Naive B cell (primary cell): ENCODE measurements around the gene TRAF3IP3. TPM values are rescaled to one million over a fixed set of nuclear protein-coding genes. Genes with fewer than 3 reads are reported as not detected.

Source experiments
- ATAC-seq, 2 donors: fragments of 150-1000 bp; cut with Tn5 transposase; 2 replicates each; pipeline ENCODE4 v1.10.0; 2021; ENCODE audit warnings: low read depth in 2 of 2, mild to moderate bottlenecking in 2 of 2, moderate library complexity in 2 of 2
- DNase-seq: peaks from one replicate; pipeline ENCODE4 v3.0.0; 2022
- H3K27ac Mint-ChIP-seq, 6 donors: one replicate each; pipeline ENCODE4 v1.8.0; 2020 to 2022; ENCODE audit warnings: mild to moderate bottlenecking in 6 of 6, mixed read lengths in 6 of 6, moderate library complexity in 5 of 6, inconsistent platforms in 2 of 6
- H3K27me3 Mint-ChIP-seq, 3 donors: one replicate each; pipeline ENCODE4 v1.8.0; 2021 to 2022; ENCODE audit warnings: mixed read lengths in 3 of 3, mild to moderate bottlenecking in 1 of 3
- H3K36me3 Mint-ChIP-seq, 2 donors: one replicate each; pipeline ENCODE4 v1.8.0; 2020 to 2022; ENCODE audit warnings: mixed read lengths in 2 of 2, inconsistent platforms in 1 of 2, mild to moderate bottlenecking in 1 of 2
- H3K4me1 Mint-ChIP-seq, 3 donors: one replicate each; pipeline ENCODE4 v1.8.0; 2020 to 2022; ENCODE audit warnings: mixed read lengths in 3 of 3, inconsistent platforms in 1 of 3, mild to moderate bottlenecking in 1 of 3, moderate library complexity in 1 of 3
- H3K4me3 Mint-ChIP-seq, 8 donors: one replicate each; pipeline ENCODE4 v1.8.0; 2020 to 2022; ENCODE audit warnings: mild to moderate bottlenecking in 8 of 8, mixed read lengths in 8 of 8, moderate library complexity in 8 of 8, inconsistent platforms in 2 of 8
- H3K9me3 Mint-ChIP-seq, 7 donors: one replicate each; pipeline ENCODE4 v1.8.0; 2020 to 2022; ENCODE audit warnings: mixed read lengths in 7 of 7, mild to moderate bottlenecking in 5 of 7, inconsistent platforms in 2 of 7, moderate library complexity in 1 of 7
- polyA plus RNA-seq, 6 donors: library from polyadenylated mRNA; unstranded; fragments of 300-500 nt; fragmentation: Illumina TruSeq; gene quantifications; one replicate each; pipeline ENCODE4 v1.2.3, GENCODE V29; 2021; ENCODE audit warnings: low read depth in 6 of 6

TRAF3IP3 gene
- polyA plus RNA-seq, 6 donors from 2014 or later: 161 to 281 (median 243) TPM

- ATAC-seq (no peak), DNase-seq (no peak)
- no peaks in the 10 kb centered on the region for H3K9me3 Mint-ChIP-seq
- no peak overlapping the region for H3K27ac Mint-ChIP-seq
- no peaks in the 10 kb centered on the region for H3K4me1 Mint-ChIP-seq
- H3K27me3 Mint-ChIP-seq: peaks cover 28 to 45% (median 29%) of the 10 kb centered on the region in 3 donors
- H3K36me3 Mint-ChIP-seq: no peaks in the 10 kb centered on the region
- H3K4me3 Mint-ChIP-seq: no peak overlapping the region
Measured at GRCh38 chr1:209815931-209816341, 60.1 kb downstream of the TRAF3IP3 start.

DNA sequence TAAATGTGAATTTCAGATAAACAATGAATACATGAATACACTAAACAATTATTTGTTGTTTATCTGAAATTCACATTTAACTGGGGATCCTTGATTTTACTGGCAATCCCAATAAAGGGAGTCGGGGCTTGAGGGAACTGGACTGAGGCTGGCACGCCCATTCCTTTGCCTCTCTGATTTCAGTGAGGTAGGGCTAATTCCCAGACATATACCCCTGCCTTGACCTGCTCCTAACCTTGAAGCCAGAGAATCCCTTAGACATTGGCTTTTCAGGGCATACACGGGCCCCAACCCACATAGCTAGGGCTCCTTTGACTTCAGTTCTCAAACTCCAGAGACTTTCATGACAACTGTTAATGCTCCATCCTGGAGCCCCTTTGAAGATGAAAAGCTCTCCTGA, 61.1 kb downstream of the TRAF3IP3 start:
- Mint-ChIP-seq H3K27ac (no peak overlapping the region), H3K4me1 (no peaks in the 10 kb centered on the region), H3K36me3 (no peaks in the 10 kb centered on the region), H3K4me3 (no peak overlapping the region), H3K27me3 (peaks cover 34 to 55% (median 36%) of the 10 kb centered on the region in 3 donors), H3K9me3 (no peaks in the 10 kb centered on the region)
- no peak for ATAC-seq
- DNase-seq: no peak

DNA sequence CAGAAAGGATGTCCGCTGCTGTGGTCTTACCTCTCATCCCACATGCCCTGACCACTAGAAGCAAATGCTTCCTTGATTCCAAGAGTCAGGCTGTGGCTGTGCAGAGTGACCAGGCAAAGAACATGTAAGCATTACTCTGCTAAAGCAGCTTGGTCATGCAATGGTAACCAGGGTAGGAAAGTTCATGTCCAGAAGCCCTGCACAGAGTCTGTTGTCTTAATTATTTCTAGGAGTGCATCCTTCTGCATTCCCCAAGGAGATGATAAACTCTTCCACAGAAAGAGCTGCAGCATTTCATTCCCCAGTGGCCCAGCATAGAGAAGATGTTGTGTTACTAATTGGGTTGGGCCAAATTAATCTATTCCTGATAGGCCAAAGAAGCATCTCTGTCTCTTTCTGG, 61.8 kb downstream of the TRAF3IP3 start:
- ATAC-seq (no peak), DNase-seq (no peak)
- no peaks in the 10 kb centered on the region for H3K9me3 Mint-ChIP-seq
- peaks cover 0 to under 1% (median under 1%) of the 10 kb centered on the region in 3 donors for H3K4me1 Mint-ChIP-seq
- H3K4me3 Mint-ChIP-seq: no peak overlapping the region
- H3K27ac Mint-ChIP-seq: no peak overlapping the region
- H3K36me3 Mint-ChIP-seq: no peaks in the 10 kb centered on the region
- peaks cover 32 to 61% (median 40%) of the 10 kb centered on the region in 3 donors for H3K27me3 Mint-ChIP-seq

DNA sequence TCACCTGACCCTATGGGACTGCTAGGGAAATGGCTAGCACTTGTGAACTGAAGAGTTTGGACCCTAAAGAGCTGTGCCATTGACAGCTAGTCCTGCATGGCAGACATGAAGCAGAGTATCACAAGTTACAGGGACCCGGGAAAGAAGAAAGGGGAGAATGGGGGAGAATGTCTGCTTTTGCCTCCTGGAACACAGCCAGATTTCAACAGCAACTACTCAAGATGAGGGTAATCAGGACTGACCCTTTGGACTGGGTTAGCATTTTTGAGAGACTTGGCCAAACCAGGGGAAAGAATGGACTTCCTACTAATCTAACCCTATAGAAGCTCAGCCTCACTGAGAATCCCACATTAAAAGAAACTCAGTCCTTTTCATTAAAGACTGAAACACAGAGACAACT, 63.2 kb downstream of the TRAF3IP3 start:
- Mint-ChIP-seq H3K27ac (peak overlapping the region in 1 of 6 donors; percentile 27), H3K36me3 (no peaks in the 10 kb centered on the region), H3K27me3 (peaks cover 32 to 65% (median 46%) of the 10 kb centered on the region in 3 donors), H3K4me3 (no peak overlapping the region), H3K9me3 (no peaks in the 10 kb centered on the region), H3K4me1 (peaks cover 5 to 8% (median 5%) of the 10 kb centered on the region in 3 donors)
- ATAC-seq (no peak), DNase-seq (no peak)

GRCh38 chr1:209820986-209821385, 65.1 kb downstream of the TRAF3IP3 start:
- Mint-ChIP-seq H3K9me3 (no peaks in the 10 kb centered on the region), H3K4me1 (peaks cover 5 to 8% (median 5%) of the 10 kb centered on the region in 3 donors), H3K4me3 (no peak overlapping the region), H3K27me3 (peaks cover 32 to 74% (median 54%) of the 10 kb centered on the region in 3 donors), H3K36me3 (no peaks in the 10 kb centered on the region), H3K27ac (no peak overlapping the region)
- ATAC-seq (no peak), DNase-seq (no peak)

DNA sequence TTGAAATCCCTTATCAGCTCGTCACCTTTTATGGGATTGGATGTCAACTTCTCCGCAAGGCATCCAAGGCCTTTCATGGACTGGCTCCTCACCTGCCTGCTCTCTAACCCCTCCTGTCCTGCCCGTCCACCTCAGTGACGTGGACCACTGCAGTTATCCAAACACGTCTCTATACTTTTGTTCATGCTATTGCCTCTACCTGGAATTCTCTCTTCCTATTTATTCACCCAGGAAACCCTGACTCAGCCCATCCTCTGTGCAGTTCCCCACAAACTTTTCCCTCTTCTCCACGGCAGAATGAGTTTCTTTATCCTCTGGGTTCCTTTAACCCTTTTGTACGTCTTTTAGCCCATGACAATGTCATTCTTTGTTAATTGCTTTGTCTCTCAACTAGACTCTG, 66.9 kb downstream of the TRAF3IP3 start:
- peaks cover 0 to 3% of the 10 kb centered on the region in 2 donors for H3K36me3 Mint-ChIP-seq
- ATAC-seq (no peak), DNase-seq (no peak)
- peaks cover 28 to 69% (median 54%) of the 10 kb centered on the region in 3 donors for H3K27me3 Mint-ChIP-seq
- H3K4me1 Mint-ChIP-seq: peaks cover 8 to 15% (median 12%) of the 10 kb centered on the region in 3 donors
- no peak overlapping the region for H3K4me3 Mint-ChIP-seq
- H3K27ac Mint-ChIP-seq: peak overlapping the region in 2 of 6 donors; percentile 6 to 60
- H3K9me3 Mint-ChIP-seq: no peaks in the 10 kb centered on the region

GRCh38 chr1:209823143-209824041, 67.5 kb downstream of the TRAF3IP3 start:
- H3K4me1 Mint-ChIP-seq: peaks cover 13 to 22% (median 19%) of the 10 kb centered on the region in 3 donors
- DNase-seq (peak; percentile 41), ATAC-seq (peak in 1 of 2 donors; percentile 22)
- peaks cover 0 to 7% of the 10 kb centered on the region in 2 donors for H3K36me3 Mint-ChIP-seq
- no peaks in the 10 kb centered on the region for H3K9me3 Mint-ChIP-seq
- no peak overlapping the region for H3K27ac Mint-ChIP-seq
- H3K27me3 Mint-ChIP-seq: peaks cover 27 to 63% (median 51%) of the 10 kb centered on the region in 3 donors
- H3K4me3 Mint-ChIP-seq: no peak overlapping the region

DNA sequence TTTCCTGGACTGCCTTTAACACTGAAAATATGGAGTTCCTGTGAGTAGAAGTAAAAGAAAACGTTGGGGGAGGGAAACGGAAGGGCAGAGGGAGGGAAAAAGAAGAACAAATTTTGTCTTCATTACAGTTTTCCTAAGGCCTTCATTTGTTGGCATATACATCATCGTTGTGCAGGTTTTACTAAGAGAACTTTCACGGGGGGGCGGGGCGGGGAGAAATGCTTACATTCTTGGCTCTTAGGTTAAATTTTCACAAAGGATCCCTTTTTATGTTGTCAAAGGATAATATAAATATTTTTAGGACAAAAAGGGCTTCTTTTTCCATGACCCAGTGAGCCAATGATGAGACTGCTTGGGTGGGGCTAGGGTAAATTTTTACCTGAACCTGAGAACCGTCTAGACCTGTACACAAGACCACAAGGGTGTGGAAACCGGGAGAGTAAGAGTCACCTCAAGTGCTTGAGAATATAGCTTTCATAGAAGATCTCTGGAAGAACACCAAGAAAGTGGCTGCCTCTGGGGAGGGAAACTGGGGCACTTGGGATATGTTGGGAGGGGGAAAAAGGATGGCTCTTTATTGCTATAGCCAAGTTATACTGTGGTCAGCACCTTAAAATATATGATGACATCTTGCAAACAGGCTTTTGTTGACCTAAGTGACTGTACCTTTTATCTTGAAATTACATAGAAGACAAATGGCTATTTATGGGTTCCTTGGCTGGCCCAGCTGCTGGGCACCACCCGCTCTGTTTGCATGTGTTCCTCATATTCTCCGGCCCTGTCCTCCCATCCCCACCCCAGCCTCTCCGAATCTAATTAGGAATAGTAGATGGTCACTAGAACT, 70.0 kb downstream of the TRAF3IP3 start:
- DNase-seq (no peak), ATAC-seq (no peak)
- Mint-ChIP-seq H3K4me1 (peaks cover 28 to 43% (median 35%) of the 10 kb centered on the region in 3 donors), H3K4me3 (peak overlapping the region in 3 of 8 donors; percentile 30 to 62 (median 44)), H3K27ac (peak overlapping the region in 1 of 6 donors; percentile 6), H3K9me3 (no peaks in the 10 kb centered on the region), H3K36me3 (peaks cover 5 to 10% of the 10 kb centered on the region in 2 donors), H3K27me3 (peaks cover 19 to 42% (median 27%) of the 10 kb centered on the region in 3 donors)

- Mint-ChIP-seq H3K4me3 (peak within 1 kb of the TSS; percentile 88 to 99 (median 96)), H3K4me1 (peaks cover 33 to 46% (median 35%) of the 10 kb centered on the region in 3 donors), H3K9me3 (no peaks in the 10 kb centered on the region), H3K27me3 (peaks cover 11 to 25% (median 14%) of the 10 kb centered on the region in 3 donors), H3K36me3 (peaks cover 18 to 19% of the 10 kb centered on the region in 2 donors), H3K27ac (peak within 1 kb of the TSS; percentile 66 to 98 (median 96))
- ATAC-seq (peak; percentile 82 to 83), DNase-seq (peak; percentile 91)
Measured at GRCh38 chr1:209827384-209828262, 71.8 kb downstream of the TRAF3IP3 start, which contains the start of gene UTP25. Gene UTP25 (plus strand): TSS chr1:209827972. CDS start chr1:209828064, 92 bp downstream.

DNA sequence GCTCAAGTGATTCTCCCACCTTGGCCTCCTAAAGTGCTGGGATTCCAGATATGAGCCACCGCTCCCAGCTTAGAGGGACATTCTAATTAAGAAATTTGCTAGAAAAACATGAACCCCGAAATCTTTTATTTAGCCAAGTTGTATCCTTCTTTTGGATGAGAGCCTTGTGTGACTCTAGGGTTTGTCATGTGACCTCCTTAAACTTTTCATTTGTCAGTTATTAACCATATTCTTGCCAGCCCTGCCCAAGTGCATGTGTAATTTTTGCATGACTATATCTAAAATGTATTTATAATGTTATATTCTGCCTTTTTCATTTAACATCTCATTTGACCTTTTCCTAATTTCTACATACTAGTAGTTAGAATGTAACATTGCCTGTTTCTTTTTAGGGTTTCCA, 73.9 kb downstream of the TRAF3IP3 start:
- ATAC-seq (no peak), DNase-seq (no peak)
- H3K4me3 Mint-ChIP-seq: peak overlapping the region; percentile 16 to 91 (median 76)
- H3K4me1 Mint-ChIP-seq: peaks cover 33 to 41% (median 34%) of the 10 kb centered on the region in 3 donors
- H3K9me3 Mint-ChIP-seq: no peaks in the 10 kb centered on the region
- peak overlapping the region in 3 of 6 donors; percentile 21 to 67 (median 55) for H3K27ac Mint-ChIP-seq
- H3K27me3 Mint-ChIP-seq: peaks cover 4 to 13% (median 8%) of the 10 kb centered on the region in 3 donors
- H3K36me3 Mint-ChIP-seq: peaks cover 34 to 36% of the 10 kb centered on the region in 2 donors

- Mint-ChIP-seq H3K4me1 (peaks cover 33 to 41% (median 34%) of the 10 kb centered on the region in 3 donors), H3K4me3 (peak overlapping the region in 1 of 8 donors; percentile 62), H3K27me3 (peaks cover 0 to 7% (median 4%) of the 10 kb centered on the region in 3 donors), H3K36me3 (peaks cover 35 to 41% of the 10 kb centered on the region in 2 donors), H3K9me3 (no peaks in the 10 kb centered on the region), H3K27ac (peak overlapping the region in 1 of 6 donors; percentile 5)
- DNase-seq (no peak), ATAC-seq (no peak)
Measured at GRCh38 chr1:209830722-209831121, 74.9 kb downstream of the TRAF3IP3 start.

DNA sequence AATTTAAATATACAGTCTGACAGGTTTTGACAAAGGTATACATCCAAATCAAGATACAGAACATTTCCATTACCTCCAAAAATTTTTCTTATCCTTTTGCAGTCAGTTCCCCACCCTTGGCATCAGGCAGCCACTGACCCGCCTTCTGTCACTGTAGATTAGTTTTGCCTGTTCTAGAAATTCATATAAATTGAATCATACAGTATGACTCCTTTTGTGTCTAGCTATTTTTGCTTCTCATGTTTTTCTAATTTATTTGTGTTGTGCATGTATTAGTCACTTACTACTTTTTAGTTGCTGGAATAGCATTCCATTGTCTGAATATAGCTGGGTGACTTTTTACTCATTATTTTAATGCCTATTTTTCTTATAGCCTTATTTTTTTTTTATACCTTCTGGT, 75.8 kb downstream of the TRAF3IP3 start:
- Mint-ChIP-seq H3K36me3 (peaks cover 41 to 44% of the 10 kb centered on the region in 2 donors), H3K27me3 (peaks cover 0 to 4% (median 0%) of the 10 kb centered on the region in 3 donors), H3K27ac (no peak overlapping the region), H3K9me3 (no peaks in the 10 kb centered on the region), H3K4me3 (no peak overlapping the region), H3K4me1 (peaks cover 33 to 41% (median 34%) of the 10 kb centered on the region in 3 donors)
- ATAC-seq: no peak
- no peak for DNase-seq
